Right atrium auricular region (tissue), 2 donors: ENCODE measurements around the gene TMEM86B. TPM values are rescaled to one million over a fixed set of nuclear protein-coding genes. Genes with fewer than 3 reads are reported as not detected.

Experiments used
- DNase-seq: peaks from one replicate; pipeline ENCODE4 v3.0.0-alpha.2; 2019; ENCODE audit warnings: low spot score
- H3K27ac ChIP-seq, 2 donors: fragments of 200-600 bp; sonication (generic); 1 replicate in 1 of 2; 2 replicates in 1 of 2; pipeline ENCODE4 v1.5.1; 2016 to 2019
- H3K27me3 ChIP-seq, 2 donors: fragments of 200-600 bp; sonication (generic); one replicate each; pipeline versions ENCODE4 v1.5.1 to v1.6.0; 2017 to 2019
- H3K36me3 ChIP-seq: fragments of 200-600 bp; sonication (generic); one replicate; pipeline ENCODE4 v1.5.1; 2016
- H3K4me1 ChIP-seq, 2 donors: fragments of 200-600 bp; sonication (generic); one replicate each; pipeline versions ENCODE4 v1.5.1 to v1.6.0; 2017 to 2019
- H3K4me3 ChIP-seq, 2 donors: fragments of 200-600 bp; sonication (generic); 1 replicate in 1 of 2; 2 replicates in 1 of 2; pipeline ENCODE4 v1.5.1; 2017 to 2019; ENCODE audit warnings: mild to moderate bottlenecking in 1 of 2, moderate library complexity in 1 of 2
- H3K9me3 ChIP-seq, 2 donors: fragments of 200-600 bp; sonication (generic); one replicate each; pipeline ENCODE4 v1.5.1; 2019
- CTCF ChIP-seq, 2 donors: fragments of 200-600 bp; sonication (generic); IDR thresholded peaks; one replicate each; pipeline ENCODE4 v1.5.1; 2019; ENCODE audit warnings: antibody characterized with exemption in 2 of 2
- total RNA-seq, 2 donors: library from RNA; depleted of rRNA; stranded (reverse); fragments of >200 nt; gene quantifications; one replicate each; pipeline ENCODE4 v1.1.0, GENCODE V29; 2016

Gene TMEM86B
- total RNA-seq: 1 to 10 TPM in 1 of 2 donors, not detected in 1; 1.3 TPM

GRCh38 chr19:55228403-55229031, at the start of gene TMEM86B:
Gene TMEM86B, minus strand, starts transcription at chr19:55228763. Its CDS starts 22 bp downstream, at chr19:55228741.
- no peak for DNase-seq
- peaks cover 37% of the 10 kb centered on the region for H3K36me3 ChIP-seq
- no peak within 1 kb of the TSS for H3K4me3 ChIP-seq
- no peaks in the 10 kb centered on the region for H3K27me3 ChIP-seq
- peak within 1 kb of the TSS; percentile 3 to 60 for H3K27ac ChIP-seq
- H3K9me3 ChIP-seq: no peaks in the 10 kb centered on the region
- H3K4me1 ChIP-seq: peaks cover 0 to 23% of the 10 kb centered on the region in 2 donors
- no peak for TF ChIP-seq CTCF (IDR thresholded peaks at IDR 0.05)

- DNase-seq: no peak
- Histone ChIP-seq H3K27ac (no peak overlapping the region), H3K4me3 (no peak overlapping the region), H3K9me3 (no peaks in the 10 kb centered on the region), H3K36me3 (peaks cover 32% of the 10 kb centered on the region), H3K27me3 (no peaks in the 10 kb centered on the region), H3K4me1 (peaks cover 0 to 15% of the 10 kb centered on the region in 2 donors)
- TF ChIP-seq CTCF (IDR thresholded peaks at IDR 0.05): no peak
Observed at GRCh38 chr19:55277494-55277893, 48.9 kb upstream of the TMEM86B start.

GRCh38 chr19:55276720-55277430, 48.3 kb upstream of the TMEM86B start:
- Histone ChIP-seq H3K27ac (no peak overlapping the region), H3K36me3 (peaks cover 38% of the 10 kb centered on the region)

GRCh38 chr19:55275851-55276719, 47.5 kb upstream of the TMEM86B start:
- no peak overlapping the region for H3K4me3 ChIP-seq
- H3K4me1 ChIP-seq: peaks cover 0 to 15% of the 10 kb centered on the region in 2 donors
- H3K27me3 ChIP-seq: no peaks in the 10 kb centered on the region
- H3K27ac ChIP-seq: no peak overlapping the region
- peaks cover 38% of the 10 kb centered on the region for H3K36me3 ChIP-seq
- DNase-seq: no peak
- no peaks in the 10 kb centered on the region for H3K9me3 ChIP-seq
- no peak for TF ChIP-seq CTCF (IDR thresholded peaks at IDR 0.05)

More at GRCh38 chr19:55276720-55277430, 48.3 kb upstream of the TMEM86B start:
- DNase-seq: no peak
- no peak overlapping the region for H3K4me3 ChIP-seq
- H3K27me3 ChIP-seq: no peaks in the 10 kb centered on the region
- no peak for TF ChIP-seq CTCF (IDR thresholded peaks at IDR 0.05)
- H3K4me1 ChIP-seq: peaks cover 0 to 15% of the 10 kb centered on the region in 2 donors
- H3K9me3 ChIP-seq: no peaks in the 10 kb centered on the region

GRCh38 chr19:55273978-55274707, 45.6 kb upstream of the TMEM86B start:
- DNase-seq: no peak
- Histone ChIP-seq H3K4me3 (no peak overlapping the region), H3K4me1 (peaks cover 0 to 3% of the 10 kb centered on the region in 2 donors), H3K9me3 (no peaks in the 10 kb centered on the region), H3K36me3 (peaks cover 38% of the 10 kb centered on the region), H3K27me3 (no peaks in the 10 kb centered on the region), H3K27ac (no peak overlapping the region)
- no peak for TF ChIP-seq CTCF (IDR thresholded peaks at IDR 0.05)
